ENCODE data around the gene GORAB.

Gene GORAB, protein sequence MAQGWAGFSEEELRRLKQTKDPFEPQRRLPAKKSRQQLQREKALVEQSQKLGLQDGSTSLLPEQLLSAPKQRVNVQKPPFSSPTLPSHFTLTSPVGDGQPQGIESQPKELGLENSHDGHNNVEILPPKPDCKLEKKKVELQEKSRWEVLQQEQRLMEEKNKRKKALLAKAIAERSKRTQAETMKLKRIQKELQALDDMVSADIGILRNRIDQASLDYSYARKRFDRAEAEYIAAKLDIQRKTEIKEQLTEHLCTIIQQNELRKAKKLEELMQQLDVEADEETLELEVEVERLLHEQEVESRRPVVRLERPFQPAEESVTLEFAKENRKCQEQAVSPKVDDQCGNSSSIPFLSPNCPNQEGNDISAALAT

DNA sequence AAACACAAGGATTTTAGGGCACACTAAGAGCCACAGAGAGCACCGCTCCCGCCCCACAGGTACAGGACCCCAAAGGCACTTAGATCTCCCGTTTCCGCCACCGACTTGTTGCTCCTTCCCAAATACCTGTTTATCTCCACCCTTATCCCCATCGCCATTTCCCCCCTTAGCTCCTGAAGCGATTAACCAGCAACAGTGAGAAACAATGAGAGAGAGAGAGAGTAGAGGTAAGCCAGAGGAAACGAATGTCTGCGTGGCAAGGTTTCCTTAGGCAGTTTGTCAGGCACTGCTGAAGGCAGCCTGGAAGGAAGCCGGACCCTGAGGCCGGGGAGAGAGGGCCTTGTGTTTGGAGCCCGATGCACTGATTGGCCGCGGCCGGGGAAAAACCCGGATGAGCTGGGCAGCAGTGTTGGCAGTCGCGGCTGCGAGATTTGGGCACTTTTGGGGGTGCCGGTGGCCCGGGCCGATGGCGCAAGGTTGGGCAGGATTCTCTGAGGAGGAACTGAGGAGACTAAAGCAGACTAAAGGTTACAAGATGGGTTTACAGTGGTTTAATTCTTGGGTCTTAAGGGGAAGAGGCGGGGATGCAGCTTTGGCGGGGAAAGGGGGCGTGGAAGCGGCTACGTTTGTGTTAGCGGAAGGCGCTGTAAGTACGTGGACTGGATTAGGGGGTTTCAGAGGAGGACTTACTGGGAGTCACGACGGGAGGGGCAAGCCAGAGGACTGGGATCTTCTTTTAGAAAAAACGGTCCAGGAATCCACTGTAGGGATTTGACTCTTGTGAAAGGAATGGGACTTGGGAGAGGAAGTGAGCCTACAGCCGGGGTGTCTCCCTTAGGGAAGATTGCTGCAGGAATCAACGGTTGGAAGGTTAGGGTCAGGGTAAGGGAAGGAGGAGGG is at the start of gene GORAB:
Gene GORAB (plus strand): TSS at position 409 of the 900 bp plus-strand sequence. CDS start 58 bp downstream, at position 467.
- DNase-seq = peak; percentile 86

DNA sequence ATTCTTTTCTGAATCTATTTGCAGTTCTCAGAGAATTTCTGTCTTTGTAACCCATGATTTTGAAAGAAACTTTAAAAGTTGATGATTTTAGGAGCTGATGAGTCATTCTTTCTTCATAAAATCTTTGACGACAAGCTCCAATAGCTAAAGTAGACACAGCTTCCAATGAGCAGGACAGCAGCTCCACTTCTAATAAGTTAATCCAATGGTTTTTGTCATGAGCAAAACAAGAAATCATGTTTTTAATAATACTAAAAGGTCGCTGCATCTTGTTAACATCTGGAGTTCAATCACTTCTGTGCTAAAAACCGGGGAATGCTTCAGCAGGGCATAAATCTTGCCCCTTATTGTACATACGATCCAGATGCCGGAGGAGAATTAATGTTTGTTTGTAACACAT is 48.9 kb upstream of the GORAB start:
- DNase-seq = no peak

DNA sequence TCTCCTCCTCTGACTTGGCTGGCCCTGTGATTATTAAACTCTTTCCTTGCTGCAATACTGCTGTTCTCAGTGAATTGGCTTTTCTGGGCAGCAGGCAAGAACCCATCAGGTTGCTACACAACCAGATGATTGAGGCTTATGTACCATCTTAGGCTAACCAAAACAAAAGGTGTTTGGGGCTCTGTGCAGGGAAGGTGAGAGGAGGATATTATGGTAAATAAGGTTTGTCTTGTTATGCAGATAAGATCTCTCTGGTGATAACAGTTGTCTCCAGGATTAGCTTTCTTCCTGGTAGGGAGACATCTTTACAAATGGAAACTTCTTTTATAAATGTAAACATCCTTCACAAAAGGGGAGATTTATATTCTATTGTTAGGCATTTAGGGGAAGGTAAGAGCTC is 44.5 kb upstream of the GORAB start:
- no peak for DNase-seq

DNA sequence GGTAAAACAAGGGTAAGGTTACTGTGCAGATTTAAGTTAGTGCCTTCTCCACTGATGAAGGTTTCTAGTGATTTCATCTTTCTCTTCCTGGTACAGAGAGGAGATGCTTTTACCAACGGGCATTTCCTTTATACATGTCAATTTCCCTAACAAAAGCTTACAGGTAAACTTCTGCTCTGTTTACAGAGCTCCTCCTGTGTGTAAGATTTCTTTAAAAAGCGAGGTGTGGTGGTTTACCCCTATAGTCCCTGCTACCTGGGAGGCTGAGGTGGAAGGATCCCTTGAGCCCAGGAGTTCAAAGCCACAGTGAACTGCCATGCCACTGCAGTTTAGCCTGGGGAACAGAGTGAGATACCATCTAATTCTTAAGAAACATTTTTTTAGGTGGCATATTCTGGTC is 40.7 kb upstream of the GORAB start:
- DNase-seq = no peak

DNA sequence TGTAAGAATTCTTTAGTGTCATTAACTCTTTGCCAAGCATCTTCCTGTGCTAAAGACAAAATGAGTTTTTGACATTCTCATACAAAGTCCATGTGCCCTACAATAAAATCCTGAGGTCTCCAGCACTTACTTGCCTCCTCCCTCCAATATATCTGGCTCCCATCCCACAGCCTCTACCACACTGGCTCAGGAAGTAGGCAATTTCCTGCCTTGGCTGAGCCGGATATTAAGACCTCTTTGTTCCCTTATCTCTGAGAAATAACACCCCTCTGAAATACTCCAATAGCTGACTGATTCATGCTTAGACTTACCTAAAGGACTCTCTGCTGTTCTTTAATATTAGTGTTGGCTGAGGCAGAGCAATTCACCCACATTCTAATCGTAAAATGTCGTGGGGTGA is 37.6 kb upstream of the GORAB start:
- DNase-seq = no peak

DNA sequence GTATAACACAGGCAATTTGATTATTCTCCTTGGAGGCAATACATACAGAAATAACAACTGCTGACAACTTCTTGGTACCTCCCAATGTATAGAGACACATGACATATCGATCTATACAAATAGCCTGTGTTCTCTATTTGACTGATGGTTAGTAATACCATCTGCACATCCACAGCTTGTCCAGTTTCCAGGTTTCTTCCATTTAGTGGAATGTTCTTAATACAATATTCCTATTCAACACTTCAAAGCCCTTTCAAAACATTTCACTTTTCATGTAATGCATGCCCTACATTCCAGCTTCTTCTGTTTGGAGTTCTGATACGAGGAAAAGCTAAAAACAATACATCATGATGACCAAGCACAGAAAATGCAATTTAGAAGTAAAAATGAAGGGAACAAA is 37.0 kb upstream of the GORAB start:
- no peak for DNase-seq

DNA sequence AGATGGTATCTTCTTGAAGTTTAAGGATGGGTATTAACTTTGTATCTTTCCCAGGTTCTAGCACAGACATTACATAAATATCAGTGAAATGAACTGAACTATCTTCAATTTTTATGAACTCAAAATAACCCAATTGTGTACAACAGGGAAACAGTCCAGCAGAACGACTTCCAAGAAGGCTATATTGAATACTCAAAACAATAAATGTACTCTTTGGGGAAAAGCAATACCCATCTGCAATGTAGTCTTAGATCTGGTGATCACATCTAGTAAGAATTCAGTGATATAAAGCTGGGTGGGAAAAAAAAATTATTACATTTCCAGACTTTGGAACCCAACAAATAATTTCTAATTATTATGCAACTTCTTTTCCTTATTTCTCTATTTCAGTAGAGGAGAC is 33.1 kb upstream of the GORAB start:
- DNase-seq = no peak

DNA sequence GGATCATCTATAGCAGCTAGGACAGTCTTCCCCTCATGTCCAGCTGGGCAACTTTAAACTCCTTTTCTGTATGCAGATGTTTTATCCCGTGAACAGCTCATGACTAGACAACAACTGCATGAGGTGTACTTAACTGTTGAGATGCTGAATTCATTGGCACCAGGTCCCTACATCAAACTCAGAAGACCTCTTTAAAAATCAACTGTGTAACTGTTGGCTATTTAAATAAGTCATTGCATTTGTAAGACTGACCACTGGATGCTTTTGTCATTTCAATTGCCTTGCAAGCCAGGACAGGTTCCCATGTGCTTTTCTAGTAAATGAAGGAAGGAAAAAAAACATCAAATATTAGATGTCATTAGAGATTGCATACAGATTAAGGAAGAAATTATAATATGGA is 28.3 kb upstream of the GORAB start:
- DNase-seq = no peak

DNA sequence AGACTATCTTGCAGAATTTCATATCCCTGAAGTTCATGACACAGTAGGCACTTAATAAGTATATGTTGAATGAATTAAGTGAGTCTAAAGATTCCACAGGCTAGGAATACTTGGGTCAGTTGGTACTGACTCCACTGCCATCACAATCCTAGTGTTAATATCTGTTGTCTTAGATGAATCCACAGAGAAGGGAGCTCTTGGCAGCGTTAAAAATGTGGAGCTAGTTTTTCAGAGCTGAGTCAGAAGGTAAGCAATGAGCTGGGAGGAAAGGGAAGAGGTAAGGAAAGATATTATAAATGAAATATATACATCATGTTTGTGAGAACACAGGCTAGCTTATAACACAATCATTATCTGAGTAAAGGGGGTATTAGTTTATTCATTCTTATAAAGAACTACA is 21.8 kb upstream of the GORAB start:
- DNase-seq = no peak

DNA sequence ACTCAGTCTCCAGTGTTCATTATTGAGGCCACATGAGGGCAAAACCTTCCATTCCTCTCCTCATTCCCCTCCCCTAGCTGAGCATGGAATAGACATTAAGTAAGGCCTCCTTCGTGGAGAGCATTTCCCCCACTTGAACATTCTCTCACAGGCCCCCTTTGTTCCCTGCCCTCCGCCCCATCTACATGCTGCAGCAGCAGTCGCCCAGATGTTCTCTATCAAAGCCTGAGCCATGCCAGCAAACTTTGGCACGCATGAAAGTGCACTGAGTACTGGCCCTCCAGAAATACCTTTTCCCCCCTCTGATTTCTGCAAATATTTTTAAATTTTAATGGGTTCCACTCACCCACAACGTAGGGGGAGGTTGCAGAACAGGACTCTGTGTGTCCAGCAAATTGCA is 20.9 kb upstream of the GORAB start:
- DNase-seq = no peak

DNA sequence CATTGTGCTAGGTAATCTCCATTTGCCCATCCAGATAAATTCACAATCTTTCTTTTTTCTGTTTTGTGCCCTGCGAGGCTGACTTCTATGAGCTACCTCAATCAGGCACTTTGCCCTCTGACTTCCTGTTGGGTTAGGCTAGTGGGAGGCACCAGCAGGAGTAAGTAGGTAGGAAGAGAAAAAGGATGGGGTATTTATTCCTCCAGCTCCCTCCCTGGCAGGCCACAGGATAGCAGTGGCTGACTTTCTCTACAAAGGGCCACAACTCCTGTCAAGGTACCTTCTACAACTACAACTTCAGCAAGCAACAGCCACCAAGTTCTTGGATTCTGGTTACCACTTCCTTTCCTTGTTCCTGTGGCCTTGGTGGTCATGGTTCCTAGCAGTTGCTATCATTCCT is 18.8 kb upstream of the GORAB start:
- no peak for DNase-seq

DNA sequence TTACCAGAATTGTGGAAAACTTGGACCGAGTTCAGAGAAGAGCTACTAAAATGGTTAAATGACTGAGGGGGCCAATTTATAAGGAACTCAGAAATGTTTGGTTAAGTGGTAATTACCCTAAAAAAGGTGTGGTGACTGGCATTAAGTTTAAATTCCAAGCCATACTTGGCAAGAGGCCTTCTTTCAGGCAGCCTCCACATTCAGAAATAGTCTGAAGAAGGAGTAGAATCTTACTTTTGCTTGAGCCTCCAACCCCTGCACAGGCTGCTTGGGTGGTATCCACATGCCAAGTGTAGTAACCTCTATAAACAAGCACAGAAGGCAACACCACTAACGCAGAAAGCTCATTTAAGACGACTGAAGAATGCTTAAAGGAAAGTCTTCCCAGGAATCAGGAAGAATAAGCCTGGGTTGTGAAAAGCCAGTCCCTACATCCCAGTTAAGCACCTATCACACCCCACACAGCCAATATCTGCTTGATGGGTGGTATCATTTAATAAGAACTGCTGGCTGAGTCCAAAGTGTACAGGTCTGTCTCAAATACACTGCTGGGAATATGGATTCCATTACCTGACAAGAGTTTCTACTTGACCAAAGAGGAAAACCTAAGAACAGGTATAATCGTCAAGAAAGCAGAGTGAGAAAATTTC is 13.7 kb upstream of the GORAB start:
- no peak for DNase-seq

DNA sequence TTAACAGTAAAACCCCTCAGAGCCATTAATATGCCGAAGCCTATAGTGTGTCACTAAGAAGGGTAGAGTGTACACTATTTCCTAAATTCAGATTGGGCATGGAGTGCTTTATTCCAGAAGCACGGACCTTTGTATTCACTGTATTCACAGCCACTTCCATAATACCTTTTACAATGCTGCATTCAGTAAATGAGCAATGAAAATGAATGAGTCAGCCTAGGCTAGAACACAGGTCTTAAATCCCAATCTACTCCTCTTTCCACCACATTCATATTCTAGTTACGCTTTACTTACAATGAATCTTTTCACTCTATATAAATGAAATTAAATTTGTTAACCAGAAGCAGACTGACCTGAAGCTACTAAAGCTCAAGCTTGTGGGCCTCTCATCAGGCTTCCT is 13.0 kb upstream of the GORAB start:
- no peak for DNase-seq

DNA sequence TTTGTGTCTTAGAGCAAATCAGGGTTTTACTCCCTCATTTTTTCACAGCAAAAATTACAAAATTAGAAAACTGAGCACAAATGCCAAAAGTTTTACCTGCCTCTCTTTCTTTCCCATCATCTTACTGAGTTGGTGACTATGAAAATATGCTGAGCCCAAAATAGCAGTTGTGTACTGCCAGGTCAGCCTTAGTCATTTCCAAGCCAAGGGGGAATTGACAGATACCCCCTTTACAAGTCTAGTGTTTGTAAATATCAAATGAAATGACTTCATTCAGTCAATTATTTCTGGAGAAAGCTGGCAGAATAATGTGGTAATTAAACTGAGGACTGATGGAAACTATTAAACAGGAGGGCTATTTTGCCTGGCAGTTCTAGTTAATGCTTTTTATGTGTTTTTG is 11.4 kb upstream of the GORAB start:
- no peak for DNase-seq

DNA sequence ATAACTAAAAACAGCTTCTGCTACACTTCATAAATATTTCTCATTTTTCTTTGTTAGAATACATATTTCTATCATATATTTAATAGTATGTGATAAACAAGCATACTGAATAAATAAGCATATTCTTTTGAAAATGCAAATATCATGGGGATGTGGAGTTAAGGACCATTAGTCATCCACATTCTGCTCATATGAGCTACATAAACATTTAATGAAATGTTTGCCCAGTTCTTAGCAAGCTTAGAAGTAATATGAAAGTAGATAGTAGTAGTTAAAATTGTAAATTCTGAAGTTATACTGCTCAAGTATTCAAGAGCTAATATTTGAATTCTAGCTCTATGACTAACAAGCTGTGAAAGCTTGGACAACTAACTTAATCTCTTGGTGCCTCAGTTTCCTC is 10.1 kb upstream of the GORAB start:
- DNase-seq = no peak

DNA sequence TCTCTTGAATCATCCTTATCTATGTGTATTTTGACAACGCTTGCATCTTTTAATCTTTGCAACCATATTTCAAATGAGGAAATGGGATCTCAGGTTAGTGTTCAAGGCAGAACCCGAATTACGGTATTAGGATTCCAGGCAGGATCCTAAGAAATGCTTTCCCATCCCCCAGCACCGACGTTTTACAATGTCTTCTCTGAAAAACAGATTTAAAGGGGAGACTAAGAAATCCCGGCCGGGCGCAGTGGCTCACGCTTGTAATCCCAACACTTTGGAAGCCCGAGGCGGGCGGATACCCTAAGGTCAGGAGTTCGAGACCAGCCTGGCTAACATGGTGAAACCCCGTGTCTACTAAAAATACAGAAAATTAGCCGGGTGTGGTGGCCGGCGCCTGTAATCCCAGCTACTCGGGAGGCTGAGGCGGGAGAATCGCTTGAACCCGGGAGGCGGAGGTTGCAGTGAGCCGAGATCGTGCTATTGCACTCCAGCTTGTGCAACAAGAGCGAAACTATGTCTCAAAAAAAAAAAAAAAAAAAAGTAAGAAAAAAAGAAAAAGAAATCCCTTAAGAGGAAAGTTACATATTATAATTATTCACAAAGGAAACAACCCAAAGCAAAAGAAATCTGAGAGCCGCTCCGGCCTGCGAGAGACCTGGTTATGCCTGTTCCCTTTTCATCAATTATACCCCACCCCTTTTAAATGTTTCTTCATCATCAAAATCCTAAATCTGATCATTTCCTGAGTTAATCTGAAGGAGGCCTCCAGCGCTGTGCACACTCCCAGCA is 801 bp upstream of the GORAB start:
- no peak for DNase-seq

DNA sequence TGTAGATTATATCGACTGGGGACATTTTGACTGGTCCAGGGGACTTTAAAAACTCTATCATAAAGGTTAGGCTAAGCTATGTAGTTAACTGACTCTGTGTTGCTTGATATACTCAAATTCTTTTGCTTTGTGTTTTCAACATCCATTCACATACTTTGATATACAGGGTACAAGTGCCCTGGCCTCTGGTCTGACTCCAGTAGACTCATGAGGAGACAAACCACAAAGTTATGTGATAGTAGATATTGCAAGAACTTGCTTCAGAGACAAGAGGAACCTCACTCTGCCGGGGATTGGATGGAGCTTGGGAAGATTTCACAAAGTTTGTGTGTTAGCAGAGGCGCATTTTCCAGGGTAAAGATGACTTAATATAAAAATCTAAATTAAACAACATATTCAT is 1.3 kb downstream of the GORAB start:
- DNase-seq = no peak

DNA sequence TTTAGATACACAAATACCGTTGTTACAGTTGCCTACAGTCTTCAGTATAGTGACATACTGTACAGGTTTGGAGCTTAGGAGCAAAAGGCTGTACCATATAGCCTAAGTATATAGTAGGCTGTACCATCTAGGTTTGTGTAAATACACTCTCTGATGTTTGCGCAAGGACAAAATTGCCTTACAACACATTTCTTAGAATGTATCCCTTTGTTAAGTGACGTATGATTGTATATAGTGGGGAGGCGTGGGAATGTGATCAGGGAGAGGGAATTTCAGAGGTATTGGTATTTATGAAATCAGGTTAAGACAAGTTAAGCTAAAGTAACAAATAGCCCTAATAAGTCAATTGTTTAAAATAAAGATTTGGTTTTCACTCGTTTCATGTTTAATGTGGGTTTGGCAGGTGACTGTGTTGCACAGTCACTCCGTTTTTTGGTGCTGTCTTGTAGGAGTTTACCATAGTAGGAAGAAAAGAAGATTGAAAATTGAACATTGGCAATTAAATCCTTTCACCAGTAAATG is 2.7 kb downstream of the GORAB start:
- no peak for DNase-seq

DNA sequence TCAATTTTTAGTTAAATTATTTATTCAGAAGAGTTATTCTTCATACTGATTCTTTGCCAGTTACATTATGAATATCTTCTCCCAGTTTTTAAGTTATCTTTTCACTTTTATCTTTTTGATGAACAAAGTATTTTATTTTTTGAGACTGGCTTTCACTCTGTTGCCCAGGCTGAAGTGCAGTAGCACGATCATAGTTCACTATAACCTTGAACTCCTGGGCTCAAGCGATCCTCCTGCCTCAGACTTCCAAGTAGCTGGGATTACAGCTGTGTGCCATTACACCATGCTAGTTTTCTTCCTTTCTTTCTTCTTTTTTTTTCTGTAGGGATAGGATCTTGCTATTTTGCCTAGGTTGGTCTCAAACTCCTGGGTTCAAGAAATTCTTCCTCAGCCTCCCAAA is 3.5 kb downstream of the GORAB start:
- DNase-seq = no peak

DNA sequence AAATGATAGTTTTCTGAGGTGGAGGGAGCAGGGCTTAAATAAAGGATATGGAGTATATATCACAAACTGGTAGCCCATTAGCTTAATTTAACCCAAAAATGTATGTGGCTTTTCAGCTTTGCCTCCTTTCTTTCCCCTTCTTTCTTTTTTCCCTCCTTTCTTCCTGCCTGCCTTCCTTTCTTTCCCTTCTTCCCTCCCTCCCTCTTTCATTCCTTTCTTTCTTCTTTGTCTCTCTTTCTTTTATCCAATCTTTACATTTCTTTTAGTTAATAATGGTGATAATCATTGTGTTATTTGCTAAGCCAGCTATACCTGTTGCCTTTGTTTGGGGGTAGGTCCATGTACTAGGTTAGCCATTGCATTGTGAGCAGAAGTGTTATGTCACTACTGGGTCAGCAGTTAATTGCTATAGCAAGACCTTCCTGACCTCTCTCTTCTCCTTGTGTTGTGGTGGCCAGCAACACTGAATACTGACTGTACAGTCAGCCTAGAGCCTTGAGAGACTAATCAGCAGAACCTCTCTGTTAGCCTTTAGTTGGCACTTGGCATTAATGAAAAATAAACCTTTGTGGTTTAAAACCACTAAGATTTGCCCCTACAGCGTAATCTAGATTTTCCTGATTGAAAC is 5.1 kb downstream of the GORAB start:
- no peak for DNase-seq

DNA sequence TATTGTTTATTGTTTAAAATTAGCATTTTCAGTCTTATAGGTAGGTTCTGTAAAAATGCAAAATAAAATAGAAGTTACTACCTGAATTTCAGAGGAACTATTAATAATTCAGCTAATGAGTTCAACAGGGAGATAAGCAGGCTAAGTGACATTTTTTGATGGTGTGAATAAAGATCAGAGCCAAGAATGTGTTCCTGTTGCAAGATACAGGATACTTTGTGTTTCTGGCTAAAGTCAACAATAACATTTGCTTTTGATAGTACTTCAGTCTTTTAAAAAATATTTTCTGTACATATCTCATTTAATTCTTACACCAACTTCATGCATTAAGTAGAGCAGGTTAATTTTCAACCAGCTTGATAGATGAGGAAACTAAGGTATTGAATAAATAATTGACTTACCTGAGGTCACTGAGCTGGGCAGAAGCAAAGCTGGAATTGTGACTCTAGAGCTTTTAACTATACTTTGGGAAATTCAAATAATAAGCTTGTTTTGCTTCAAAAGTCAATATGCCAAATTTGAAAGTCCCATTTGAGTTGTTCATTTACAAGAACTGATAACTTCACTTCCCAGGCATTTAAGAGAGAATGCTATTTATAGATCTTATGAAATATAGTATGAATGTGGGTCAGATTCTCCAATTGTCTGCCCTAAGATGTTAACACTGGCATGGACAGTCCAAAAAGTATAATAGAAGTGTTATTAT is 6.0 kb downstream of the GORAB start:
- no peak for DNase-seq

DNA sequence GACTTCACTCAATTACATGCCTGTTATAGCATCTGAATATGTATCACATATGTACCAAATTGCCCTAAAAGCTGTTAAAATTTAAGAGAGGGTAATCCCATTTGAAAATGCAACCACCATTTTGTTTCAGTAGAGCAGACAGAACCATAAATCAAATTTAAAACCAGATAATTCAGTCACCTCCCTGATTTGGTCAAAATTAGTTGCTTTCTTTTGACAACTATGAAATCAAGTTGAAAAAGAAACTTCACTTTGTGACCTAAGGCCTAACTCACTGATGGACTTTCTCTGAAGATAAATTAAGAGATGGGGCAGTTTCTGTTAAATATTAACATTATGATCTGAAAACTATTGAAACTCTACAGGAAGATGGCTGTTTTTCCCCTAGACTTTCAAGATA is 6.7 kb downstream of the GORAB start:
- no peak for DNase-seq

Data from stimulated activated naive CD4-positive, alpha-beta T cell treated with Interleukin-2 at 50 U/mL for 16 hours (primary cell).